ENCODE data around the gene ZBTB49.

ZBTB49 gene

DNA sequence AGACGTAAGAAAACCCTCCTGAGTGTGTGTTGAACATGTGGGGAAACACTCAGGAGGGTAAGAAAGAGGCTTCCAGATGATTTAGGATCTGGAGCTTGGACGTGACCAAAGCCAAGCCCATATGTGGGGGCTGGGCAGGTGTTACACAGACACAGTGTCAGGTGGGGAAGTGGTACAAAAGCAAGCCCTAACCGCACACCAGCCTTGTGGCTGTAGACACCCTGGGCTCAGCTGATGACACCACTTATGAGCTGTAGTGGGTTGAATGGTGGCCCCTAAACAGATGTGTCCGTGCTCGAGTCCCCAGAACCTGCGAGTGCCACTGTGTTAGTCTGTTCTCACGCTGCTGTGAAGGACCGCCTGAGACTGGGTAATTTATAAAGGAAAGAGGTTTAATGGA lies 71.8 kb downstream of the ZBTB49 start:
- no peak for DNase-seq

DNA sequence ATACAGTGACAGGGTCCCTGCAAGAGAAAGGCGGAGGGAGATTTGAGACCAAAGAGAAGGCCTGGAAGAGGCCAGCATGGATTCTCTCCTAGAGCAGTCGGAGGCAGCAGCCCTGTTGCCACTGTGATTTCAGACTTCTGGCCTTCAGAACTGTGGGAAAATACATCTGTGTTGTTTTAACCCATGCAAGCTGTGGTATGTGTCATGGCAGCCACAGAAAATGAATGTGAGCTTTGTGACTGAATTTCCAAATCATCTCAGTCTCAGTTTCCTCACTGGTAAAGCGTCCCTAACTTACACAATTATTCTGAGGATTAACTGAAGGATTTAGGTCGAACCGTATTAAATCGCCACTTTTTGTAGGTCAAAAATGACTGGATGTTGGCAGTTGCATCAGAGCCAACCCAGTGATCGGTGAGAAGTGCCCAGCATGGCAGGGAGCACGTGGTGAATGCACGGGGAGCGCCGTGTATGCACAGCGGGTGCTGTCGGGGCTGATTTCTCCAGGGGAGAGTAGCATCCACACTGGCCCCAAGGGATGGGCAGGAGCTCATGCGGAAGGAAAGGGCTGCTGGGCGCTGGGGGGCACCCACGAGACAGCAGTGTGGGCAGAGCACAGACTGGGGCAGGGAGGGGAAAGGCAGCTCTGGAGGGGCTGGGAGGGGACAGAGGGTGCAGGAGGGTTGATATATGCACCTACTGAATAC lies 73.1 kb downstream of the ZBTB49 start:
- DNase-seq: no peak

DNA sequence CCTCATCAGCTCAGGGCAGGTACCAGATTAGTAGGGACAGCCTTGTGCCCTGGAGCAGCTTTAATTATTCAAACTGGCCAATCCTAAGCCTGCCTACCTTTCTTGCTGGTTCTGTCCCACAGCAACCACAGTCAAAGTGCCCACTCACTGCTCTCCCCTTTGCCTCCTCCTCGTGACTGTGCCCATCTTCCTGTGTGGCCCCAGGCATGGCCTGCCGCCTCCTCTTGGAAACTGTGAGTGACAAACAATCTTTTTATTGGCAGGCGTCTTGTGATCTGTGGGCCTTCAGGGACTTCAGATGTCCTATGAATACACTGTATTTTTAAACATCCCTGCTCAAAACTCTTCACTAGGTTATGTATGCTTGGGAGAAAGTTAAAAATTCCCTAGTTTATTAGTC lies 74.0 kb downstream of the ZBTB49 start:
- no peak for DNase-seq

DNA sequence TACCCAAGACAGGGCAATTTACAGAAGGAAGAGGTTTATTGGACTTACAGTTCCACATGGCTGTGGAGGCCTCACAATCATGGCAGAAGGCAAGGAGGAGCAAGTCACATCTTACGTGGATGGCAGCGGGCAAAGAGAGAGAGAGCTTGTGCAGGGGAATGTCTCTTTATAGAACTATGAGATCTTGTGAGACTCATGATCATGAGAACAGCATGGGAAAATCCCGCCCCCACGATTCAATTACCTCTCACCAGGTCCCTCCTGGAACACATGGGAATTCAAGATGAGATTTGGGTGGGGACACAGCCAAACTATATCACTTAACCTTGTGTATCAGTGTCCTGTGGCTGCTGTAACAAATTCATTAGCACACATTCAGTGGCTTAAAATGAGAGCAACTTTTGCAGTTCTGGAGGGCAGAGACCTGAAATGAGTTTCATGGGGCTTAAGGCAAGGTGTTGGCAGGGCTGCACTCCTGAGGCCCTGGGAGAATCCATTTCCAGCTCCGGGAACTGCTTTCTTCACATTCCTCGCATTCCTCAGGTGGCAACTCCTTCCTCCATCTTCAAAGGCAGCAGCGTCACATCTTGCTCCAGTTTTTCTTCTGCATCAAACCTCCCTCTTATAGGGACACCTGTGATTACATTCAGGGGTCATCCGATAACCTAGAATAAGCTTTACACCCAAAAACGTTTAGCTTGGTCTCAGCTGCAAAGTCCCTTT lies 74.6 kb downstream of the ZBTB49 start:
- no peak for DNase-seq

DNA sequence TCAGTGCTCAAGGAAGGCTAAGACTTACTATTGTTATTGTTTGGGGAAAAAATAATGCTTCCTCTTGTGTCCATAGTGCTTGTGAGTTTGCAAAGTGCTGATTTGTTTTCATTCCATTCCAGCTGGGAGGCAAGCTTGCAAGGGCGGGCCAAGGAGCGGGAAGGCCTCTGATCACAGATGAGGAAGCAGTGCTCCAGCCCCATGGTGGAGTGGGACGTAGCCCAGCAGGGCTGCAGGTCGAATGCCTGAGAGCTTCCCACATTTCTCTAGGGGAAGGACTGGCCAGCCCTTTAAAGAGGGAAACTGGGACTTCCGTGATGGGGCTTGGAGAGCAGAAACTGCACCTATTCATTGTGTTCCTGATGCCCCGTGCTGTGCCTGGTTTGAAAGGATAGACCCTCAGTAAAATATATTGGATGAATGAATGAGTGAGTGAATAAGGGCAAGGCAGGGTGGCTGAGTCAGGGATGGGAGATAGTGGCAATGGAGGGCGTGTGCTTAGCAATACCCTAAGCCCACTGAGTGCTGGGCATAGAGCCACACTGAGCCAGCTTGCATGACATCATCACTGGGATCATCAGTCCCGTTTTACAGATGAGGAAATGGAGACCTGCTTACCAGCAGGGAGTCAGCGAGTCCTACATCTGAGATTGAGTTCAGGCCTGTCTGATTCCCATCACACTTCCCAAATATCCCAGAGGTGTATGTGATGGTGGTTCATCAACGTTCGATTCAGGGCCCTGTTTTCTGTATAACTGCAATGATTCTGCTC lies 78.9 kb downstream of the ZBTB49 start:
- no peak for DNase-seq
